Measurements from ENCODE around the gene APOE.

Gene APOE

DNA sequence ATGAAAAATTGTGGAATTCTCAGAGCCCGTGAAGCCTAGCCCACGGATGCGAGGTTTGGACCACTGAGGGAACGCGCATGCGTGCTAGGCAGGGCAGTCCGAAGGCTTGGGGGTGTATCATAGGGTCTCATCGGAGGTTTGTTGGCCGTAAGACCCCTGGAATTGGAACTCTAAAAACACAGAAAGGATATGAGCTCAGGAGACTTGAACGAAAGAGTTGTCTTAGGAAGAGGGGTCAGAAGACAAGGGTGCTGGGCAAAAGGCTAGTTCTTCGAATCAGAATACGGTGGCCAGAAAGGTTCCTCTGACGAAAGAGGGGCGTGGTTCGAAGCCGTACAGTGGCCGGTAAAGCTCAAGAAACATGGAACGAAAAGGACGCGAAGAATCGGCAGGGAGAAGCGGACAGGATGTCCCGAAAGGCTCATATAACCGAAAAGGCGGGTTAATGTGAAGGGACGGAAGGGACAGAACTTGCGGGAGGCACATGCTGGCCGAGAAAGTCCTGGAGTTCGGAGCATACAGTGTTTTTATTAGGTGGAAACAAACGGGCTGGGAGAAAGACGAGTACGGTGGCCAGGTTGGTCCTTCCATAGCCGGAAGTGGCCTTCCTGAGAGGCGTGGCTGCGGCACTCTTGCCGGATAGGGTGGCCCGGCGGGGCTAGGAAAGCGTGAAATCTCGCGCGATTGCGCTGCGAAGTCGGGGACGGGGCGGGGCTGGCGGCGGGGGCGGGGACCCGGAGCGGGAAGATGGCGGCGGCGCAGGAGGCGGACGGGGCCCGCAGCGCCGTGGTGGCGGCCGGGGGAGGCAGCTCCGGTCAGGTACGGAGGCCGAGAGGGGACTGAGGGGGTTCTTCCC is 49.3 kb downstream of the APOE start, which contains the start of gene CLPTM1:
CLPTM1 (plus strand) TSS at position 732 of the 856 bp plus-strand sequence; CDS start at position 748, 16 bp downstream.
- DNase-seq: peak; percentile 96

DNA sequence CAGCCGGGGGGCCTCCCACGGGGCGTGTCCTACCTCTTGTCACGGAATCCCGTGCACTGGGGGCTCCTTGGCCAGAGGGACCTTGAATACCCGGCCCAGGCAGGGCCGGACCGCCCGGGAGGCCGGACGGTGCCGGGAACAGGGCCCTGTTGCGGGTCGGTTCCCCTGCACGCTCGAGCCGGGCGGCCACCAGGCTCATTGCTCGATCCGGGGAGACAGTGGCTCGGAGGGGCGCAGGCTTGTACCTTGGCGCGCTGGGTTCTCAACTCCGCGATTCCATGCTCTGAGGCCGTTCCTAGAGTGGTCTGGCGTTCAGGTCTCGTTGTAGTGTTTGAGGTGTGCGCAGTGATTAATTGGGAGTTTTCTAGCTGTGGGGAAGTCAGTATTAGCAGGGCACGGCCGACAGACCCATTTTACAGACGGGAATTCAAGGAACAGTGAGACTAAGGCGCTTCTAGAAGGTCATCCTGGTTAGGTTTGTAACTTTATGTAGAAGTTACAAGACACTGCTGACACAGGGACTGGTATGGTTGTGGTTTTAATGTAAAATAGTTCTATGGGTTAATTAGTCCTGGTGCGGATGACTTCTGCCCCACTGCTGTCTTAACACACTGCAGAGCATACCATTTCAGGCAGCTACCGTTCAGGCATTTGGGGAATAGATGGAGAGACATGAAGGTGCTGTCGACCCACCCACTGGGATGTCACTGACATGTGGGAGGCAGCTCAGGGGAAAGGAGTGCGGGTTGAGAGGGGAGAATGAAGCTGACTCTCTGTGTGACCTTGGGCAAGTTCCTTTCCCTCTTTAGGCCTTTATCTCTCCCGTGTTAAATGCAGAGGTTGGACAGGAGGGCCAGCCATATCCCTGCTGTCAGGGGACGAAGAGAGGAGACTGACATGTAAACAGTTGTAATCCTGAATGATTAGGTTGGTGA is 50.2 kb downstream of the APOE start:
- DNase-seq: no peak

DNA sequence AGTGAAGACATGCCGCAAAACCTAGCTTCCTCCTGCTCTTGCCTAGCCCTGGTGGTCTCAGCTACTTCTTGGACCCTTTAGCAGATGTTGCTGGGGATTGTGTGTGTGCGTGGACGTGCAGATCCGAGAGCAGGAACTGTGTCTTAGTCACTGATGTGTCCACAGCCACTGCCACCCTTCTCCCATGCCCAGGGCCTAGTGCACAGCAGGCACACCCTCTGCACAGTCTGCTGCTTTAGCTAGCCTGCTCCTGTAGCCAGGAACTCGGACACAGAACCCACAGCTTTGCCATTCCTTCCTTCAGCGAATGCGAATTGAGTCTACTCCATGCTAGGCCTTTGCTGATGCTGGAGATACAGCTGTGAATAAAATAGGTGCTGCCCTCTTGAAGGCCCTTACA is 51.9 kb downstream of the APOE start:
- no peak for DNase-seq

DNA sequence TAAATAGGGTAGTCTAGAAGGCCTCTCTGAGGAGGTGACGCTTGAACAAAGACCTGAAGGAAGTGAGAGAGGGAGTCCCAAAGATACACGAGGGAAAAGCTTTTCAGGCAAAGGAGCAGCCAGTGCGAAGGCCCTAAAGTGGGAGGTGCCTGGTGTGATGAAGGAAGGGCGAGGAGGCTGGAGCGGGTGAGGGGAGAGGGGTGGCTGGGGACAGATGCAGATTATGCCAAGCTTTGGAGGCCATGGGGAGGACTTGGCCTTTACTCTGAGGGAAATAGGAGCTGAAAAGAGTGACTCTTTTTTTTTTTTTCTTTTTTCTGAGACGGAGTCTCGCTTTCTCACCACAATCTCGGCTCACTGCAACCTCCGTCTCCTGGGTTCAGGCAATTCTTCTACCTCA is 52.5 kb downstream of the APOE start:
- no peak for DNase-seq

Data from midbrain (tissue), 1 donor.